Aorta (tissue), 5 donors: ENCODE measurements around the gene P4HA2. TPM values are rescaled to one million over a fixed set of nuclear protein-coding genes. Genes with fewer than 3 reads are reported as not detected.

Source experiments
- ATAC-seq: fragments of 200-7000 bp; cut with Tn5 transposase; one replicate; pipeline ENCODE4 v1.9.1; 2022; ENCODE audit warnings: moderate library complexity; ENCODE audit not compliant: low FRiP score
- DNase-seq, 2 donors: peaks; one replicate each; pipeline ENCODE4 v3.0.0-alpha.2; 2020
- H3K27ac ChIP-seq, 2 donors: one replicate each; pipeline ENCODE4 v1.5.1; 2013; ENCODE audit warnings: low read length in 2 of 2, mild to moderate bottlenecking in 2 of 2, moderate library complexity in 2 of 2, control low read depth in 1 of 2, inconsistent platforms in 1 of 2, low read depth in 1 of 2
- H3K27me3 ChIP-seq, 2 donors: one replicate each; pipeline ENCODE4 v1.6.1; 2013; ENCODE audit warnings: control low read depth in 1 of 2, low read length in 1 of 2, mild to moderate bottlenecking in 1 of 2, moderate library complexity in 1 of 2; ENCODE audit not compliant: insufficient read depth in 2 of 2, control insufficient read depth in 1 of 2
- H3K36me3 ChIP-seq, 2 donors: one replicate each; pipeline ENCODE4 v1.6.1; 2013; ENCODE audit warnings: control low read depth in 1 of 2, low read length in 1 of 2, mild to moderate bottlenecking in 1 of 2; ENCODE audit not compliant: insufficient read depth in 2 of 2, control insufficient read depth in 1 of 2
- H3K4me1 ChIP-seq, 2 donors: one replicate each; pipeline ENCODE4 v1.6.1; 2013; ENCODE audit warnings: low read length in 2 of 2, control low read depth in 1 of 2, mild to moderate bottlenecking in 1 of 2, moderate library complexity in 1 of 2; ENCODE audit not compliant: insufficient read depth in 2 of 2, control insufficient read depth in 1 of 2
- H3K4me3 ChIP-seq, 2 donors: one replicate each; pipeline ENCODE4 v1.5.1; 2013; ENCODE audit warnings: low read length in 2 of 2, control low read depth in 1 of 2, mild to moderate bottlenecking in 1 of 2
- H3K9me3 ChIP-seq: one replicate; pipeline ENCODE4 v1.6.1; 2013; ENCODE audit warnings: mild to moderate bottlenecking, low read length; ENCODE audit not compliant: control insufficient read depth
- WGBS, 2 donors: extraction: QIAGEN DNeasy Blood & Tissue Kit; methylation state at CpG; one replicate each; pipeline ENCODE4 v1.1.7; 2013; 5-methylcytosine and 5-hydroxymethylcytosine counted together
- intact Hi-C, 2 donors: fragments of 100-400 bp; cut with DNase I; formaldehyde crosslinking; loops; one replicate each; pipeline versions ENCODE4 v1.14.2 to v1.15.0; 2022
- polyA plus RNA-seq, 2 donors: library from polyadenylated mRNA; stranded (reverse); fragments of 200-250 nt; gene quantifications; one replicate each; pipeline ENCODE4 v1.2.3, GENCODE V29; 2013
- total RNA-seq, 2 donors: library from RNA; stranded (reverse); fragmentation: NEBNext Ultra II Directional; extraction: Animal tissue kit (Norgen Biotek cat#: 25700); gene quantifications; one replicate each; pipeline ENCODE4 v1.2.1, GENCODE V29; 2021
- donor health status: healthy with polysubstance abuse.
- donor health status: Bipolar disorder and iron deficiency.
- donor health status: DM: no; HTN: no; CAD: no.
- donor health status: DM: no; HTN: no; CAD: no.
- donor health status: DM: yes; HTN: yes; CAD: no.

The P4HA2 gene
- total and polyA plus RNA-seq, 4 donors = 19.2 to 68.1 (median 34.6) TPM

- Histone ChIP-seq H3K9me3 (no peaks in the 10 kb centered on the region), H3K4me3 (no peak overlapping the region), H3K27me3 (no peaks in the 10 kb centered on the region), H3K27ac (no peak overlapping the region), H3K36me3 (peaks cover 0 to 10% of the 10 kb centered on the region in 2 donors), H3K4me1 (no peaks in the 10 kb centered on the region)
- intact Hi-C loops = no loop called here
- ATAC-seq (no peak), DNase-seq (no peak)
Measured at GRCh38 chr5:132206782-132207181, 20.9 kb downstream of the P4HA2 start.

DNA sequence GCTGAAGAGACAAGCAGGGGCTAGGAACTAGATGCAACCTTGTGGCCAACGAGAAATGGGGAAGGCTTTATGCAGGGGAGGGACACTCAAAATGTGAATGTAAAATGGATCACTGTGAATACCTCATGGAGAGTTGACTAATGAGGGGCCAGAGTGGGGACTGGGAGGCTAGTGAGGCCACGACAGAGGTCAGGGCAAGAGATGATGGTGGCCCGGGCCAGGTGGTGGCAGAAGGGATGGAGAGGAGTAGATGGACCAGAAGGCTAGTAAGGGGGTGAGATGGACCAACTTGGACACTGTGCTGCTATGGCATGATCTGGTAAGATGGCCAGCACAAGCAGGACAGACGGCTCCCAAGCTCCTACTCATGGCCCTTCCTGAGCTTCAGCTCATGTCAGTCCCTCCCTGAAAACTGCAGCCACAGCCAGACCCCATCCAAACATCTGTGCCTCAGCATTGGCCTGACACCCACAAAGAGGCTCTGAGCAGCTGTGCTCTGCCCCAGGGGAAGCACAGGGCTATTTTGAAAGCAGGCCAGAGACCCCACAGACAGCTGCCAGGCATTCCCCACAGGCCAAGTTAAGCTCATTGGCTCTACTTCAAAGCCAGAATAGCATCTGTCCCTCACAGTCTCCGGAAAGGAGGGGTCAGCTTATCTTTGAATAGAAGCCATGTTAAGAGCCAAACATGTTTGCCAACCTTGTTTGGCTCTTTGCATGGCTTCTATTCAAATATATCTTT, 22.1 kb downstream of the P4HA2 start:
- intact Hi-C loops = no loop called here
- H3K4me3 ChIP-seq = no peak overlapping the region
- peaks cover 0 to 12% of the 10 kb centered on the region in 2 donors for H3K36me3 ChIP-seq
- DNase-seq (no peak), ATAC-seq (no peak)
- no peaks in the 10 kb centered on the region for H3K4me1 ChIP-seq
- WGBS, 2 donors = 57 to 60% methylated on average over 5 of the region's 5 CpGs
- no peaks in the 10 kb centered on the region for H3K9me3 ChIP-seq
- H3K27me3 ChIP-seq = no peaks in the 10 kb centered on the region
- H3K27ac ChIP-seq = no peak overlapping the region

GRCh38 chr5:132204371-132205135, 23.1 kb downstream of the P4HA2 start:
- 95% methylated on average over 7 of the region's 7 CpGs for WGBS, 2 donors
- Histone ChIP-seq H3K4me1 (no peaks in the 10 kb centered on the region), H3K36me3 (peaks cover 2 to 8% of the 10 kb centered on the region in 2 donors)

DNA sequence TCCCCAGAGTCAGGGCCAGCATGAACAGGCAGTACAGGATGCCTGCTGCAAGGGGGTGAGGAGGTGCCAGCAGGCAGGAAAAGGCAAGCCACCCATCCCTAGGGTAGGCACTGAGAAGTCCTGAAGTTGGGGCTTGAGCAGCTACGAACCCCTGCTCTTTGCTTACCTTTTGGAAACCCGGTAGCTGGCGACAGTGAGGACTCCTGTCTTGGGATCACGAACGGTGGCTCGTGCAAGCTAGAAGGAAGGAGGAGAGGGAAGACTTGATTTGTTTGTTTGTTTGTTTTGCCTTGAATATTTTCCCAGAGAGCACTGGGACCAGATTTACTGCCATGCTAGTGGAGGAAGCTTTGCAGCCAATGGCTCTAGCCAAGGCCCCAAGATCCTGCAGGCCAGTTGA, 23.7 kb downstream of the P4HA2 start:
- peaks cover 6 to 8% of the 10 kb centered on the region in 2 donors for H3K36me3 ChIP-seq
- intact Hi-C loops = no loop called here
- no peaks in the 10 kb centered on the region for H3K27me3 ChIP-seq
- ATAC-seq (no peak), DNase-seq (no peak)
- H3K9me3 ChIP-seq = no peaks in the 10 kb centered on the region
- no peak overlapping the region for H3K27ac ChIP-seq
- H3K4me1 ChIP-seq = no peaks in the 10 kb centered on the region
- WGBS, 2 donors = 97% methylated on average over 6 of the region's 6 CpGs
- no peak overlapping the region for H3K4me3 ChIP-seq

More at GRCh38 chr5:132204371-132205135, 23.1 kb downstream of the P4HA2 start:
- Histone ChIP-seq H3K27ac (no peak overlapping the region), H3K4me3 (no peak overlapping the region), H3K9me3 (no peaks in the 10 kb centered on the region), H3K27me3 (no peaks in the 10 kb centered on the region)
- ATAC-seq = no peak
- intact Hi-C loops = no loop called here
- DNase-seq = no peak

DNA sequence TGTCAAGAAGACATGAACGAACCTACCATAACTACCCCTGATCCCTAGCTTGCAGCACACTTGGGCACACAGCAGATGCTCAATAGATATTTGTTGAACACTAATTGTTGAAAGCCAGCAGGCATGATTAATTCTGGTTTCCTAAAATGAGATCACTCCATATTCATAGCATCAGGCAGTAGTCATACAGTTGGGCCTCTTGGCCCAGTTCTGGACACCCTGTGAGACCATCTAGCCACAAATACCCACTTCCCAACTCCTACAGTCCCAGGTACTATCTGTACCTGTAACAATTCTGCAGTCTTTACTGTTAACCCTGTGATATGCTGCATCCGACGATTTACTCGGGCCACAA, 24.2 kb downstream of the P4HA2 start:
- intact Hi-C loops = no loop called here
- Histone ChIP-seq H3K27me3 (no peaks in the 10 kb centered on the region), H3K4me3 (no peak overlapping the region), H3K9me3 (no peaks in the 10 kb centered on the region), H3K27ac (no peak overlapping the region), H3K36me3 (peaks cover 6 to 10% of the 10 kb centered on the region in 2 donors), H3K4me1 (no peaks in the 10 kb centered on the region)
- DNase-seq (no peak), ATAC-seq (no peak)
- 92% methylated on average over 4 of the region's 4 CpGs for WGBS, 2 donors

GRCh38 chr5:132202711-132203463, 24.8 kb downstream of the P4HA2 start:
- DNase-seq (no peak), ATAC-seq (no peak)
- H3K4me1 ChIP-seq = no peaks in the 10 kb centered on the region
- no peaks in the 10 kb centered on the region for H3K9me3 ChIP-seq
- H3K36me3 ChIP-seq = peaks cover 6 to 10% of the 10 kb centered on the region in 2 donors
- H3K27me3 ChIP-seq = no peaks in the 10 kb centered on the region
- no peak overlapping the region for H3K4me3 ChIP-seq
- intact Hi-C loops = no loop called here
- 95% methylated on average over 2 of the region's 2 CpGs for WGBS, 2 donors
- H3K27ac ChIP-seq = no peak overlapping the region

- Histone ChIP-seq H3K36me3 (peaks cover 6 to 16% of the 10 kb centered on the region in 2 donors), H3K4me3 (no peak overlapping the region), H3K27ac (no peak overlapping the region), H3K9me3 (no peaks in the 10 kb centered on the region), H3K27me3 (no peaks in the 10 kb centered on the region), H3K4me1 (no peaks in the 10 kb centered on the region)
- no peak for ATAC-seq
- WGBS, 2 donors = 63 to 67% methylated on average over 5 of the region's 5 CpGs
- no peak for DNase-seq
- intact Hi-C loops = no loop called here
Measured at GRCh38 chr5:132199116-132199680, 28.5 kb downstream of the P4HA2 start.

DNA sequence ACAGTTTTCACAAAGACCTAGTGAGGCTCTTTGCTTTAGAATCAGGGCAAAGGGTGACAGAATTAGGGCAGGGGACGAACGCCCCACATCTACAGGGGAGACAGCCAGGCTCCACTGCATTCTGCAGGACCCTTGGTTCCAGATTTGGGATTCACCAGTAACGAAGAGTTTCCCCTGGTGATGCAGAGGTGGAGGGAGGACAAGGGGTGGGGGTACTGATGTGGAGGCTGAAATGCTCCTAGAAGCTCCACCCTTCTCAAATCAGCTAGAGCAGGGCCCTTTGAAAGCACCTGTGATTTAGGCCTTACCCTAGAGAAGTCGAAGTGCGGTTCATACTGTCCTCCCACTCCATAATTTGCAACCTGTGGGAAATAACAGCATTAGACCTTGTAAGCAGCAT, 29.1 kb downstream of the P4HA2 start:
- no peak overlapping the region for H3K27ac ChIP-seq
- intact Hi-C loops = no loop called here
- ATAC-seq = no peak
- no peaks in the 10 kb centered on the region for H3K9me3 ChIP-seq
- H3K36me3 ChIP-seq = peaks cover 6 to 13% of the 10 kb centered on the region in 2 donors
- 89 to 93% methylated on average over 5 of the region's 5 CpGs for WGBS, 2 donors
- no peaks in the 10 kb centered on the region for H3K27me3 ChIP-seq
- DNase-seq = no peak
- no peak overlapping the region for H3K4me3 ChIP-seq
- no peaks in the 10 kb centered on the region for H3K4me1 ChIP-seq
